Adrenal gland (tissue), 12 donors: Measurements from ENCODE around the gene SULT2B1. TPM values are rescaled to one million over a fixed set of nuclear protein-coding genes. Genes with fewer than 3 reads are reported as not detected.

ENCODE experiments used
- DNase-seq, 7 donors: peaks; one replicate each; pipeline ENCODE4 v3.0.0-alpha.2; 2019 to 2020
- H3K27ac ChIP-seq, 5 donors: fragments of 200-600 bp; sonication (generic) in 4 of 5; 1 replicate in 3 of 5; 2 replicates in 2 of 5; pipeline versions ENCODE4 v1.5.1 to v1.8.0; 2016 to 2020; ENCODE audit warnings: mild to moderate bottlenecking in 1 of 5
- H3K27me3 ChIP-seq: fragments of 200-600 bp; 2 replicates; pipeline ENCODE4 v1.8.0; 2021
- H3K36me3 ChIP-seq, 2 donors: fragments of 200-600 bp; replicated peaks in 1 of 2; 1 replicate in 1 of 2; 2 replicates in 1 of 2; pipeline versions ENCODE4 v1.5.1 to v1.8.0; 2018 to 2022
- H3K4me1 ChIP-seq, 2 donors: fragments of 200-600 bp; replicated peaks in 1 of 2; 1 replicate in 1 of 2; 2 replicates in 1 of 2; pipeline versions ENCODE4 v1.5.1 to v1.8.0; 2018 to 2021
- H3K4me3 ChIP-seq, 4 donors: fragments of 200-600 bp; sonication (generic) in 3 of 4; one replicate each; pipeline ENCODE4 v1.5.1; 2016 to 2018
- H3K9me3 ChIP-seq, 3 donors: fragments of 200-600 bp; sonication (generic) in 1 of 3; replicated peaks in 1 of 3; 1 replicate in 2 of 3; 2 replicates in 1 of 3; pipeline versions ENCODE4 v1.5.1 to v1.8.0; 2016 to 2021
- POLR2A ChIP-seq, 2 donors: fragments of 450-650 bp; IDR thresholded peaks; one replicate each; pipeline ENCODE4 v1.6.1; 2017; ENCODE audit warnings: antibody characterized with exemption in 2 of 2, mild to moderate bottlenecking in 2 of 2, moderate library complexity in 1 of 2
- WGBS, 4 donors: extraction: QIAGEN DNeasy Blood & Tissue Kit in 2 of 4; methylation state at CpG; one replicate each; pipeline versions ENCODE4 v1.1.5 to v1.1.7; 2013 to 2017; 5-methylcytosine and 5-hydroxymethylcytosine counted together
- intact Hi-C, 2 donors: fragments of 100-400 bp; cut with DNase I; formaldehyde crosslinking; loops; one replicate each; pipeline versions ENCODE4 v1.14.1 to v1.15.0; 2022 to 2023
- polyA plus RNA-seq, 3 donors: library from polyadenylated mRNA; stranded (reverse); fragments of 200-250 nt in 2 of 3; fragments of 350-450 nt in 1 of 3; fragmentation: Illumina TruSeq in 1 of 3; extraction: RNeasy Lipid Tissue Mini Kit (QIAGEN cat#74804) in 1 of 3; gene quantifications; one replicate each; pipeline ENCODE4 v1.2.3, GENCODE V29; 2013 to 2014
- total RNA-seq, 9 donors: library from RNA; depleted of rRNA in 4 of 9; stranded (reverse); fragments of >200 nt in 4 of 9; fragments of 120-200 nt in 1 of 9; fragmentation: NEBNext Ultra II Directional in 1 of 9; extraction: Animal tissue kit (Norgen Biotek cat#: 25700) in 1 of 9; gene quantifications; one replicate each; pipeline versions ENCODE4 v1.1.0 to v1.2.4, GENCODE V29; 2013 to 2023
- TF ChIP-seq, protein P1 (sequence below), 6 experiments: fragments of 450-650 bp in 4 of 6; fragments of 200-600 bp in 2 of 6; sonication (generic) in 1 of 6; IDR thresholded peaks; 1 replicate in 5 of 6; 2 replicates in 1 of 6; pipeline versions ENCODE4 v1.5.1 to v1.8.0; 2016 to 2021; ENCODE audit warnings: antibody characterized with exemption in 6 of 6, mild to moderate bottlenecking in 2 of 6, moderate library complexity in 1 of 6
- donor health status: healthy with polysubstance abuse.
- donor health status: Bipolar disorder and iron deficiency.
- donor health status: DM: yes; HTN: yes; CAD: no.
- donor health status: DM: no; HTN: no; CAD: no.
- donor health status: DM: no; HTN: no; CAD: no.
- donor health status: DM: yes; HTN: yes; CAD: no.

SULT2B1 gene
- total and polyA plus RNA-seq, 12 donors: 0.22 to 1.4 (median 0.52) TPM; not detected in 3

DNA sequence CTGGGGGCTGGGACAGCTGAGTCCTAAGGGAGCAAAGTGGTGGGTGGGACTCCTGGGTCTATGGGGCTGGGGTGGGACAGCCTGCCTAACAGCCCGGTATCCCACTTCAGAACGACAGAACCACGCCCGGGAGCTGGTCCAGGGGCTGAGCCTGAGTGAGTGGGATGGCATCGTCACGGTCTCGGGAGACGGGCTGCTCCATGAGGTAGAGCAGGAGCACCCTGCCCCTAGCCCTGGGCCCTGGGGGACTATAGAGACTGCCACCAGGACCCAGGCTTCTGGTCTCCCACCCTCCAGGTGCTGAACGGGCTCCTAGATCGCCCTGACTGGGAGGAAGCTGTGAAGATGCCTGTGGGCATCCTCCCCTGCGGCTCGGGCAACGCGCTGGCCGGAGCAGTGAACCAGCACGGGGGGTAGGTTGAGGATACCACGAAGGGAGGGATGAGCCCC lies 75.9 kb downstream of the SULT2B1 start:
- no peak overlapping the region for H3K27ac ChIP-seq
- peaks cover 30 to 49% of the 10 kb centered on the region in 2 donors for H3K4me1 ChIP-seq
- H3K9me3 ChIP-seq: no peaks in the 10 kb centered on the region
- intact Hi-C loops: no loop called here
- peak in 3 of 7 donors; percentile 33 to 59 (median 51) for DNase-seq
- H3K4me3 ChIP-seq: no peak overlapping the region
- peaks cover 0 to 7% of the 10 kb centered on the region in 2 donors for H3K36me3 ChIP-seq
- no peaks in the 10 kb centered on the region for H3K27me3 ChIP-seq
- 87 to 92% (median 90%) methylated on average over 2 to 17 of the region's 17 CpGs for WGBS, 4 donors
- TF ChIP-seq, protein P1, sequence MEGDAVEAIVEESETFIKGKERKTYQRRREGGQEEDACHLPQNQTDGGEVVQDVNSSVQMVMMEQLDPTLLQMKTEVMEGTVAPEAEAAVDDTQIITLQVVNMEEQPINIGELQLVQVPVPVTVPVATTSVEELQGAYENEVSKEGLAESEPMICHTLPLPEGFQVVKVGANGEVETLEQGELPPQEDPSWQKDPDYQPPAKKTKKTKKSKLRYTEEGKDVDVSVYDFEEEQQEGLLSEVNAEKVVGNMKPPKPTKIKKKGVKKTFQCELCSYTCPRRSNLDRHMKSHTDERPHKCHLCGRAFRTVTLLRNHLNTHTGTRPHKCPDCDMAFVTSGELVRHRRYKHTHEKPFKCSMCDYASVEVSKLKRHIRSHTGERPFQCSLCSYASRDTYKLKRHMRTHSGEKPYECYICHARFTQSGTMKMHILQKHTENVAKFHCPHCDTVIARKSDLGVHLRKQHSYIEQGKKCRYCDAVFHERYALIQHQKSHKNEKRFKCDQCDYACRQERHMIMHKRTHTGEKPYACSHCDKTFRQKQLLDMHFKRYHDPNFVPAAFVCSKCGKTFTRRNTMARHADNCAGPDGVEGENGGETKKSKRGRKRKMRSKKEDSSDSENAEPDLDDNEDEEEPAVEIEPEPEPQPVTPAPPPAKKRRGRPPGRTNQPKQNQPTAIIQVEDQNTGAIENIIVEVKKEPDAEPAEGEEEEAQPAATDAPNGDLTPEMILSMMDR (IDR thresholded peaks at IDR 0.05): no peak
- no peak for TF ChIP-seq POLR2A (IDR thresholded peaks at IDR 0.05)

DNA sequence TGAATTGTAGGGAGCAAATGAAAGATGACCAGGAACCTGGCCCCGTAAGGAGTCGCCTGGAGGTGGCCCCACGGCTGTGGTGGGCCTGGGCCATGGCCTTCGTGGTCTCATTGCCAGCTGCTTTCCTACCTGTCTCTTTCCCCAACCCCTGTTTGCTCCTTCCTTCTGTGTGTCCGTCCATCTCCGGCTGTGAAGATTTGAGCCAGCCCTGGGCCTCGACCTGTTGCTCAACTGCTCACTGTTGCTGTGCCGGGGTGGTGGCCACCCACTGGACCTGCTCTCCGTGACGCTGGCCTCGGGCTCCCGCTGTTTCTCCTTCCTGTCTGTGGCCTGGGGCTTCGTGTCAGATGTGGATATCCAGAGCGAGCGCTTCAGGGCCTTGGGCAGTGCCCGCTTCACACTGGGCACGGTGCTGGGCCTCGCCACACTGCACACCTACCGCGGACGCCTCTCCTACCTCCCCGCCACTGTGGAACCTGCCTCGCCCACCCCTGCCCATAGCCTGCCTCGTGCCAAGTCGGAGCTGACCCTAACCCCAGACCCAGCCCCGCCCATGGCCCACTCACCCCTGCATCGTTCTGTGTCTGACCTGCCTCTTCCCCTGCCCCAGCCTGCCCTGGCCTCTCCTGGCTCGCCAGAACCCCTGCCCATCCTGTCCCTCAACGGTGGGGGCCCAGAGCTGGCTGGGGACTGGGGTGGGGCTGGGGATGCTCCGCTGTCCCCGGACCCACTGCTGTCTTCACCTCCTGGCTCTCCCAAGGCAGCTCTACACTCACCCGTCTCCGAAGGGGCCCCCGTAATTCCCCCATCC lies 76.7 kb downstream of the SULT2B1 start:
- intact Hi-C loops: no loop called here
- H3K4me3 ChIP-seq: no peak overlapping the region
- peaks cover 32 to 49% of the 10 kb centered on the region in 2 donors for H3K4me1 ChIP-seq
- TF ChIP-seq, protein P1 (IDR thresholded peaks at IDR 0.05): no peak
- TF ChIP-seq POLR2A (IDR thresholded peaks at IDR 0.05): no peak
- no peaks in the 10 kb centered on the region for H3K9me3 ChIP-seq
- peak overlapping the region in 3 of 5 donors; percentile 89 to 91 (median 90) for H3K27ac ChIP-seq
- H3K36me3 ChIP-seq: peaks cover 0 to 7% of the 10 kb centered on the region in 2 donors
- H3K27me3 ChIP-seq: no peaks in the 10 kb centered on the region
- WGBS, 4 donors: 70 to 72% (median 71%) methylated on average over 15 to 34 of the region's 34 CpGs
- peak in 6 of 7 donors; percentile 37 to 77 (median 65) for DNase-seq

- no peak for TF ChIP-seq POLR2A (IDR thresholded peaks at IDR 0.05)
- TF ChIP-seq, protein P1 (IDR thresholded peaks at IDR 0.05): no peak
- H3K9me3 ChIP-seq: no peaks in the 10 kb centered on the region
- intact Hi-C loops: no loop called here
- WGBS, 4 donors: 88 to 93% (median 89%) methylated on average over 7 to 22 of the region's 22 CpGs
- peaks cover 0 to 7% of the 10 kb centered on the region in 2 donors for H3K36me3 ChIP-seq
- peak overlapping the region in 4 of 5 donors; percentile 85 to 91 (median 90) for H3K27ac ChIP-seq
- H3K27me3 ChIP-seq: no peaks in the 10 kb centered on the region
- H3K4me1 ChIP-seq: peaks cover 36 to 52% of the 10 kb centered on the region in 2 donors
- no peak overlapping the region for H3K4me3 ChIP-seq
- DNase-seq: peak in 2 of 7 donors; percentile 37 to 50
These were observed 77.3 kb downstream of the SULT2B1 start for GRCh38 chr19:48629297-48629598.

DNA sequence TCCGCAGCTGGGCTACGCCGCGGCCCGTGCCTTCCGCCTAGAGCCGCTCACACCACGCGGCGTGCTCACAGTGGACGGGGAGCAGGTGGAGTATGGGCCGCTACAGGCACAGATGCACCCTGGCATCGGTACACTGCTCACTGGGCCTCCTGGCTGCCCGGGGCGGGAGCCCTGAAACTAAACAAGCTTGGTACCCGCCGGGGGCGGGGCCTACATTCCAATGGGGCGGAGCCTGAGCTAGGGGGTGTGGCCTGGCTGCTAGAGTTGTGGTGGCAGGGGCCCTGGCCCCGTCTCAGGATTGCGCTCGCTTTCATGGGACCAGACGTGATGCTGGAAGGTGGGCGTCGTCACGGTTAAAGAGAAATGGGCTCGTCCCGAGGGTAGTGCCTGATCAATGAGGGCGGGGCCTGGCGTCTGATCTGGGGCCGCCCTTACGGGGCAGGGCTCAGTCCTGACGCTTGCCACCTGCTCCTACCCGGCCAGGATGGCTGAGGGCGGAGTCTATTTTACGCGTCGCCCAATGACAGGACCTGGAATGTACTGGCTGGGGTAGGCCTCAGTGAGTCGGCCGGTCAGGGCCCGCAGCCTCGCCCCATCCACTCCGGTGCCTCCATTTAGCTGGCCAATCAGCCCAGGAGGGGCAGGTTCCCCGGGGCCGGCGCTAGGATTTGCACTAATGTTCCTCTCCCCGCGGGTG lies 77.8 kb downstream of the SULT2B1 start:
- Histone ChIP-seq H3K4me3 (no peak overlapping the region), H3K36me3 (peaks cover 0 to 7% of the 10 kb centered on the region in 2 donors), H3K27ac (peak overlapping the region; percentile 70 to 91 (median 89)), H3K9me3 (no peaks in the 10 kb centered on the region), H3K4me1 (peaks cover 36 to 55% of the 10 kb centered on the region in 2 donors), H3K27me3 (no peaks in the 10 kb centered on the region)
- TF ChIP-seq, protein P1 (IDR thresholded peaks at IDR 0.05): no peak
- peak in 1 of 2 donors; percentile 74 for TF ChIP-seq POLR2A (IDR thresholded peaks at IDR 0.05)
- DNase-seq: peak; percentile 86 to 97 (median 95)
- 18 to 41% (median 36%) methylated on average over 17 to 48 of the region's 48 CpGs for WGBS, 4 donors
- intact Hi-C loops: no loop called here
